ENCODE data around the gene PCF11.

DNA sequence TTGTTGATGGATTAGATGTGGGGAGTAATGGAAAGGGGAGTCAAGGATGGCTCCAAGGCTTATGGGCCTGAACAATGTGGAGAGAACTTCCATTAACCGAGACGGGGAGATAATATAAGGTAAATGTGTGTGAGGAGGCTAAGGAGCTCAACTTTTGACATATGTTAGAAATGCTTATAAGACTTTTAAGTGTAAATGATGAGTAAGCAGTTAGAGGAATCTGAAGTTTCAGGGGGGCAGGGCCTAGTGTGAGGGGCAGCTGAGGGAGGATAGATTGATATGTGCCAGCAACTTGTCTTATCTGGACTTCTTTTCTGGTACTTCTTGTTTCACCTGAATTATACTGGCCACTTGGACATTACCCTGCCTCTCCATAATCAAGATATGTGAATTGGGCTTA lies 66.5 kb downstream of the PCF11 start:
- TF ChIP-seq, protein P1, sequence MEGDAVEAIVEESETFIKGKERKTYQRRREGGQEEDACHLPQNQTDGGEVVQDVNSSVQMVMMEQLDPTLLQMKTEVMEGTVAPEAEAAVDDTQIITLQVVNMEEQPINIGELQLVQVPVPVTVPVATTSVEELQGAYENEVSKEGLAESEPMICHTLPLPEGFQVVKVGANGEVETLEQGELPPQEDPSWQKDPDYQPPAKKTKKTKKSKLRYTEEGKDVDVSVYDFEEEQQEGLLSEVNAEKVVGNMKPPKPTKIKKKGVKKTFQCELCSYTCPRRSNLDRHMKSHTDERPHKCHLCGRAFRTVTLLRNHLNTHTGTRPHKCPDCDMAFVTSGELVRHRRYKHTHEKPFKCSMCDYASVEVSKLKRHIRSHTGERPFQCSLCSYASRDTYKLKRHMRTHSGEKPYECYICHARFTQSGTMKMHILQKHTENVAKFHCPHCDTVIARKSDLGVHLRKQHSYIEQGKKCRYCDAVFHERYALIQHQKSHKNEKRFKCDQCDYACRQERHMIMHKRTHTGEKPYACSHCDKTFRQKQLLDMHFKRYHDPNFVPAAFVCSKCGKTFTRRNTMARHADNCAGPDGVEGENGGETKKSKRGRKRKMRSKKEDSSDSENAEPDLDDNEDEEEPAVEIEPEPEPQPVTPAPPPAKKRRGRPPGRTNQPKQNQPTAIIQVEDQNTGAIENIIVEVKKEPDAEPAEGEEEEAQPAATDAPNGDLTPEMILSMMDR (IDR thresholded peaks at IDR 0.05; ENCODE audit: low read depth, low read length): no peak
- no peak for TF ChIP-seq POLR2A (IDR thresholded peaks at IDR 0.05; ENCODE audit: extremely low read depth, insufficient read length)
- TF ChIP-seq, protein P2, sequence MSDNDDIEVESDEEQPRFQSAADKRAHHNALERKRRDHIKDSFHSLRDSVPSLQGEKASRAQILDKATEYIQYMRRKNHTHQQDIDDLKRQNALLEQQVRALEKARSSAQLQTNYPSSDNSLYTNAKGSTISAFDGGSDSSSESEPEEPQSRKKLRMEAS (IDR thresholded peaks at IDR 0.05; ENCODE audit: low read depth, low read length): no peak
- TF ChIP-seq MYC (IDR thresholded peaks at IDR 0.05; ENCODE audit: low read depth, low read length): no peak
